GM12864 (cell line): ENCODE data around the gene SELP.

Experiments used
- DNase-seq: peaks from one replicate; pipeline ENCODE4 v3.0.0-alpha.2; 2011; ENCODE audit warnings: low read depth
- H3K4me3 ChIP-seq: 2 replicates; pipeline ENCODE4 v1.5.1; 2011; ENCODE audit warnings: mild to moderate bottlenecking, low read depth, low read length, control low read depth
- TF ChIP-seq, protein P1 (sequence below): IDR thresholded peaks from 2 replicates; pipeline ENCODE4 v1.5.1; 2011; ENCODE audit warnings: low read depth, mild to moderate bottlenecking, moderate library complexity, low read length, control low read depth, inconsistent platforms; ENCODE audit errors: missing control alignments

Gene SELP

GRCh38 chr1:169634877-169635276, 5.0 kb upstream of the SELP start:
- no peak overlapping the region for H3K4me3 ChIP-seq
- no peak for DNase-seq
- TF ChIP-seq, protein P1, sequence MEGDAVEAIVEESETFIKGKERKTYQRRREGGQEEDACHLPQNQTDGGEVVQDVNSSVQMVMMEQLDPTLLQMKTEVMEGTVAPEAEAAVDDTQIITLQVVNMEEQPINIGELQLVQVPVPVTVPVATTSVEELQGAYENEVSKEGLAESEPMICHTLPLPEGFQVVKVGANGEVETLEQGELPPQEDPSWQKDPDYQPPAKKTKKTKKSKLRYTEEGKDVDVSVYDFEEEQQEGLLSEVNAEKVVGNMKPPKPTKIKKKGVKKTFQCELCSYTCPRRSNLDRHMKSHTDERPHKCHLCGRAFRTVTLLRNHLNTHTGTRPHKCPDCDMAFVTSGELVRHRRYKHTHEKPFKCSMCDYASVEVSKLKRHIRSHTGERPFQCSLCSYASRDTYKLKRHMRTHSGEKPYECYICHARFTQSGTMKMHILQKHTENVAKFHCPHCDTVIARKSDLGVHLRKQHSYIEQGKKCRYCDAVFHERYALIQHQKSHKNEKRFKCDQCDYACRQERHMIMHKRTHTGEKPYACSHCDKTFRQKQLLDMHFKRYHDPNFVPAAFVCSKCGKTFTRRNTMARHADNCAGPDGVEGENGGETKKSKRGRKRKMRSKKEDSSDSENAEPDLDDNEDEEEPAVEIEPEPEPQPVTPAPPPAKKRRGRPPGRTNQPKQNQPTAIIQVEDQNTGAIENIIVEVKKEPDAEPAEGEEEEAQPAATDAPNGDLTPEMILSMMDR: no peak

GRCh38 chr1:169634145-169634544, 4.2 kb upstream of the SELP start:
- TF ChIP-seq, protein P1: no peak
- H3K4me3 ChIP-seq: no peak overlapping the region
- DNase-seq: no peak

GRCh38 chr1:169631249-169631648, 1.3 kb upstream of the SELP start:
- TF ChIP-seq, protein P1: no peak
- DNase-seq: no peak
- H3K4me3 ChIP-seq: no peak overlapping the region

DNA sequence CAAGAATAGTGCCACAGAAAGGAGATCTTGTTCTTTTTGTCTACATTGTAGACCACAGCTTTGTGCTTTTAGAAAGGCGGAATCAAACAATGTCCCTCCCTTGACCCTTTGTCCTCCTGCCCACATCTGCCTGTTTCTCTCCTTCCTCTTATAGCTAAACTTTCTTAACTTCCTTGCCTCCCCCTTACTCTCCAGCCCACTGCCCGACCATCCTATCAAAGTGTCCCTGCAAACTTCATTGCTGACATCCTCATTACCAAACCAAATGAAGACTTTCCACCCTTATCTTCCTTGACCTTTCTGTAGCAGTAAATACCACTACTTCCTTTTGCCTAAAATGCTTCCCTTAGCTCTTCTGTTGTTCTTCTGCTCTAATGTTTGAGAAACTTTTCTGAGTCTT, 5.0 kb downstream of the SELP start:
- DNase-seq: no peak
- TF ChIP-seq, protein P1: no peak
- H3K4me3 ChIP-seq: no peak overlapping the region

- no peak overlapping the region for H3K4me3 ChIP-seq
- TF ChIP-seq, protein P1: no peak
- DNase-seq: no peak
Measured at GRCh38 chr1:169624122-169624521, 5.8 kb downstream of the SELP start.

DNA sequence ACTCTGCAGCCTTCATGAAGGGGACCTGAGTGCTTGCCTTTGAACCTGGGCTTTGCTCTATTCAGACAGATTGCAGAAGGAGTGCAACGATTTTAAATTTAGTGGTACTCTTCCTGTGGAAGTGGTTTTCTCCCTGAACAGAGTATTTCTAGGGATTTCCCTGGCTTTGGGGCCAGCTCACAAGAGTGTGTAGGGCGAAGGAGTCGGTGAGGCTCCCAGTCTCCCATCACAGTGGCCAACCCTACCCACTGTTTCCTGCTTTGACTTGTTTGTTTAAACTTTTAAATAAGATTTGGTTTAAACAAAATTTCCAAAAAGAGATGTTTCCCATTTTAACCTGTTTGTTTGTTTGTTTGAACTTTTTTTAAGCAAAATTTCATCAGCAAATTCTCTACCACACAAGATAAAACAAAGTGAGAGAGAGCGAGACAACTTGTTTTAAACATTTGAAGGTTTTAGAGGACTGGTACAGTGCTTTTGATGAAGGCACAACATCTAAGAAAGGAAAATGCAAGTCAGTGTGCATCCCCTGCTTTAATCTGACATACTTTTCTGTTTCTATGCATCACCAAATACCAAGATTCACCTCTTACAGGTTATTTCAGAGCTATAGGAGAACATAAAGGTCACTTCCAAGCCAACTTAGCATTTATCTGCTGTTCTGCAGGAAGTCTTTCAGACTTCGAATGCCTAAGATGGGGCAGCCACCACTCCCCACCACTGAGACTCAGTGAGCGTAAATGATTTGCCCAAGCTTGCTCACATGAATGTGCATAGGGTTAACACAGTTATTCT, 6.6 kb downstream of the SELP start:
- TF ChIP-seq, protein P1: no peak
- DNase-seq: no peak
- no peak overlapping the region for H3K4me3 ChIP-seq

- DNase-seq: no peak
- H3K4me3 ChIP-seq: no peak overlapping the region
- TF ChIP-seq, protein P1: no peak
Measured at GRCh38 chr1:169620565-169620964, 9.4 kb downstream of the SELP start.
